HL-60 (cell line): Measurements from ENCODE around the gene AKAP12.

Source experiments
- POLR2AphosphoS5 ChIP-seq: IDR thresholded peaks from 2 replicates; pipeline ENCODE4 v1.6.1; 2012; ENCODE audit warnings: low read depth
- SPI1 ChIP-seq: IDR thresholded peaks from 2 replicates; pipeline ENCODE4 v1.6.1; 2012; ENCODE audit warnings: low read depth, mild to moderate bottlenecking, borderline replicate concordance
- TF ChIP-seq, protein P1 (sequence below): IDR thresholded peaks from one replicate; pipeline ENCODE4 v1.5.1; 2011; ENCODE audit warnings: low read length, control low read depth, inconsistent platforms; ENCODE audit not compliant: insufficient read depth

DNA sequence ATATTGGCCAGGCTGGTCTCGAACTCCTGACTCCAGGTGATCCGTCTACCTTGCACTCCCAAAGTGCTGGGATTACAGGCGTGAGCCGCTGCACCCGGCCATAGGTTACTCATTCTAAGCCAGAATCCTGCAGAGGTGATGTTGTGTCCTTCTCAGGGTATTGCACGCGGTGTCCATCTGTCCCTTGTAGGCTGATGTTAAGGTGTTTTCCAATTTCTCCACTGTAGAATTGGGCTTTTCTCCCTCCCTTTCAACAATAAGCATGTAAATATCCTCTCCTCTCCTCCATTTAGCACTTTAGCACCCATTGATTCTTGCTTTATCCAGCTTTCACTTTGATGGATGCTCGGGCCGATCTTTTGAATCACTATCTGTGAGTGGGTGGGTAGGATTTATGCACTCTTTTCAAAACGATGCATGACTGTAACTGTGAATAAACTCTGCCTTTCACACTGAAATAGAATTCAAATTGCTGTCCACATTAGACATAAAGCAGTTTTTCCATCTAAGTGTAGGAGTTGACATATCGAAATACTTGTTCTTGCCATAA is 99.0 kb downstream of the AKAP12 start:
- TF ChIP-seq POLR2AphosphoS5 (no peak), SPI1 (no peak)
- TF ChIP-seq, protein P1, sequence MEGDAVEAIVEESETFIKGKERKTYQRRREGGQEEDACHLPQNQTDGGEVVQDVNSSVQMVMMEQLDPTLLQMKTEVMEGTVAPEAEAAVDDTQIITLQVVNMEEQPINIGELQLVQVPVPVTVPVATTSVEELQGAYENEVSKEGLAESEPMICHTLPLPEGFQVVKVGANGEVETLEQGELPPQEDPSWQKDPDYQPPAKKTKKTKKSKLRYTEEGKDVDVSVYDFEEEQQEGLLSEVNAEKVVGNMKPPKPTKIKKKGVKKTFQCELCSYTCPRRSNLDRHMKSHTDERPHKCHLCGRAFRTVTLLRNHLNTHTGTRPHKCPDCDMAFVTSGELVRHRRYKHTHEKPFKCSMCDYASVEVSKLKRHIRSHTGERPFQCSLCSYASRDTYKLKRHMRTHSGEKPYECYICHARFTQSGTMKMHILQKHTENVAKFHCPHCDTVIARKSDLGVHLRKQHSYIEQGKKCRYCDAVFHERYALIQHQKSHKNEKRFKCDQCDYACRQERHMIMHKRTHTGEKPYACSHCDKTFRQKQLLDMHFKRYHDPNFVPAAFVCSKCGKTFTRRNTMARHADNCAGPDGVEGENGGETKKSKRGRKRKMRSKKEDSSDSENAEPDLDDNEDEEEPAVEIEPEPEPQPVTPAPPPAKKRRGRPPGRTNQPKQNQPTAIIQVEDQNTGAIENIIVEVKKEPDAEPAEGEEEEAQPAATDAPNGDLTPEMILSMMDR: no peak
